IMR-90 (cell line): Measurements from ENCODE around the gene PLPP1. TPM values are rescaled to one million over a fixed set of nuclear protein-coding genes. Genes with fewer than 3 reads are reported as not detected.

ENCODE experiments used
- ATAC-seq: fragments of 200-7000 bp; cut with Tn5 transposase; 2 replicates; pipeline ENCODE4 v1.9.1; 2020; ENCODE audit warnings: low read depth, mild to moderate bottlenecking, moderate library complexity
- BruUV-seq: library from RNA; stranded (reverse); fragments of 400-500 nt; replicated peaks from 2 replicates; lab custom pipeline; 2021; lab: Mats Ljungman, UMichigan
- CTCF ChIA-PET: fragments of 300-600 bp; formaldehyde crosslinking; extraction: SDS; loops from one replicate; lab custom pipeline; 2021; ENCODE audit warnings: antibody characterized with exemption; lab: Yijun Ruan, JAX
- POLR2A ChIA-PET: fragments of 300-600 bp; sonication (Branson Sonifier 250); formaldehyde crosslinking; loops from one replicate; lab custom pipeline; 2022; ENCODE audit warnings: antibody characterized with exemption; ENCODE audit not compliant: unreplicated experiment; lab: Charles Lee
- DNase-seq: peaks from one replicate; pipeline ENCODE4 v3.0.0; 2013
- H2AFZ ChIP-seq: replicated peaks from 2 replicates; pipeline ENCODE3; 2013; ENCODE audit warnings: low read length, mild to moderate bottlenecking; ENCODE audit not compliant: poor library complexity
- H2AK5ac ChIP-seq: 2 replicates; pipeline ENCODE4 v1.6.1; 2013; ENCODE audit warnings: low read depth, low read length, inconsistent platforms
- H2AK9ac ChIP-seq: replicated peaks from 2 replicates; pipeline ENCODE3; 2013; ENCODE audit warnings: mild to moderate bottlenecking, low read depth, low read length, moderate library complexity; ENCODE audit not compliant: poor library complexity
- H2BK120ac ChIP-seq: 2 replicates; pipeline ENCODE4 v1.6.1; 2013; ENCODE audit warnings: low read depth, low read length, inconsistent platforms
- H2BK15ac ChIP-seq: 3 replicates; pipeline ENCODE4 v1.6.1; 2013; ENCODE audit warnings: low read depth, low read length, inconsistent platforms
- H2BK20ac ChIP-seq: 2 replicates; pipeline ENCODE4 v1.6.1; 2013; ENCODE audit warnings: low read depth, mild to moderate bottlenecking, inconsistent platforms, low read length, moderate library complexity
- H2BK5ac ChIP-seq: 2 replicates; pipeline ENCODE4 v1.6.1; 2013; ENCODE audit warnings: mild to moderate bottlenecking, low read depth, low read length, inconsistent platforms; ENCODE audit not compliant: poor library complexity, severe bottlenecking
- H3K14ac ChIP-seq: replicated peaks from 2 replicates; pipeline ENCODE4 v1.6.1; 2013; ENCODE audit warnings: low read depth, low read length, inconsistent platforms
- H3K18ac ChIP-seq: 2 replicates; pipeline ENCODE4 v1.6.1; 2013; ENCODE audit warnings: low read depth, low read length, control low read depth
- H3K23ac ChIP-seq: 2 replicates; pipeline ENCODE4 v1.6.1; 2013; ENCODE audit warnings: low read depth, low read length, inconsistent platforms
- H3K27ac ChIP-seq: 2 replicates; pipeline ENCODE4 v1.5.1; 2013; ENCODE audit warnings: mild to moderate bottlenecking, control low read depth, low read length; ENCODE audit not compliant: insufficient read depth
- H3K27me3 ChIP-seq: 2 replicates; pipeline ENCODE4 v1.6.1; 2013; ENCODE audit warnings: low read length; ENCODE audit not compliant: control insufficient read depth, insufficient read depth
- H3K36me3 ChIP-seq: 2 replicates; pipeline ENCODE4 v1.6.1; 2013; ENCODE audit warnings: low read length, mixed read lengths; ENCODE audit not compliant: control insufficient read depth, insufficient read depth
- H3K4ac ChIP-seq: 2 replicates; pipeline ENCODE4 v1.6.1; 2013; ENCODE audit warnings: low read depth, low read length, inconsistent platforms
- H3K4me1 ChIP-seq: 2 replicates; pipeline ENCODE4 v1.6.1; 2013; ENCODE audit warnings: low read length, mixed read lengths; ENCODE audit not compliant: control insufficient read depth, insufficient read depth
- H3K4me2 ChIP-seq: 2 replicates; pipeline ENCODE4 v1.6.1; 2013; ENCODE audit warnings: low read depth, mild to moderate bottlenecking, control low read depth, low read length, moderate library complexity
- H3K4me3 ChIP-seq: 2 replicates; pipeline ENCODE4 v1.5.1; 2013; ENCODE audit warnings: low read depth, mild to moderate bottlenecking, control low read depth, low read length, moderate library complexity; ENCODE audit not compliant: insufficient read depth
- H3K56ac ChIP-seq: 2 replicates; pipeline ENCODE4 v1.6.1; 2013; ENCODE audit warnings: low read length, inconsistent platforms; ENCODE audit not compliant: insufficient read depth; ENCODE audit errors: extremely low read depth
- H3K79me1 ChIP-seq, 2 experiments: 2 replicates each; pipeline ENCODE4 v1.6.1; 2013; ENCODE audit warnings: low read length in 2 of 2, inconsistent platforms in 1 of 2, low read depth in 1 of 2
- H3K9ac ChIP-seq: 2 replicates; pipeline ENCODE4 v1.6.1; 2013; ENCODE audit warnings: low read depth, low read length, control low read depth
- H3K9me1 ChIP-seq: 2 replicates; pipeline ENCODE4 v1.6.1; 2013; ENCODE audit warnings: low read length, inconsistent platforms; ENCODE audit not compliant: insufficient read depth
- H3K9me3 ChIP-seq: 2 replicates; pipeline ENCODE4 v1.6.1; 2013; ENCODE audit warnings: low read length; ENCODE audit not compliant: control insufficient read depth, insufficient read depth
- H4K20me1 ChIP-seq: 2 replicates; pipeline ENCODE4 v1.6.1; 2013; ENCODE audit warnings: low read length, inconsistent platforms; ENCODE audit not compliant: insufficient read depth
- H4K5ac ChIP-seq: 2 replicates; pipeline ENCODE4 v1.6.1; 2013; ENCODE audit warnings: mild to moderate bottlenecking, low read depth, low read length, control low read depth
- H4K8ac ChIP-seq, 2 experiments: 2 replicates each; pipeline ENCODE4 v1.6.1; 2013; ENCODE audit warnings: low read depth in 2 of 2, low read length in 2 of 2, control low read depth in 1 of 2, inconsistent platforms in 1 of 2
- H4K91ac ChIP-seq: 2 replicates; pipeline ENCODE4 v1.6.1; 2013; ENCODE audit warnings: low read depth, low read length, inconsistent platforms; ENCODE audit not compliant: insufficient read depth
- CEBPB ChIP-seq: IDR thresholded peaks from 2 replicates; pipeline ENCODE4 v1.6.1; 2012; ENCODE audit warnings: low read depth, low read length, improper control_type of control experiment
- CHD1 ChIP-seq: IDR thresholded peaks from 2 replicates; pipeline ENCODE4 v1.6.1; 2012; ENCODE audit warnings: low read depth, low read length, improper control_type of control experiment
- FOS ChIP-seq: fragments of 150-350 bp; IDR thresholded peaks from 2 replicates; pipeline ENCODE4 v1.6.1; 2016; ENCODE audit warnings: low read depth, low read length
- MAZ ChIP-seq: IDR thresholded peaks from 2 replicates; pipeline ENCODE4 v1.6.1; 2012; ENCODE audit warnings: low read depth, mild to moderate bottlenecking, low read length, improper control_type of control experiment, moderate library complexity, borderline replicate concordance
- NFE2L2 ChIP-seq: fragments of 150-350 bp; IDR thresholded peaks from 2 replicates; pipeline ENCODE4 v1.6.1; 2016; ENCODE audit warnings: low read depth, mild to moderate bottlenecking, low read length
- POLR2A ChIP-seq: IDR thresholded peaks from 2 replicates; pipeline ENCODE4 v1.6.1; 2012; ENCODE audit warnings: mild to moderate bottlenecking, low read depth, low read length
- RCOR1 ChIP-seq: IDR thresholded peaks from 2 replicates; pipeline ENCODE4 v1.6.1; 2012; ENCODE audit warnings: mild to moderate bottlenecking, low read length, improper control_type of control experiment; ENCODE audit not compliant: insufficient replicate concordance
- RFX5 ChIP-seq: IDR thresholded peaks from 2 replicates; pipeline ENCODE4 v1.8.0; 2012; ENCODE audit warnings: low read depth, mild to moderate bottlenecking, low read length, moderate library complexity
- SMC3 ChIP-seq: fragments of 150-350 bp; IDR thresholded peaks from 2 replicates; pipeline ENCODE4 v1.6.1; 2016; ENCODE audit warnings: low read depth, mild to moderate bottlenecking, antibody characterized with exemption, low read length, moderate library complexity
- WGBS, 2 experiments: methylation state at CpG; one replicate each; pipeline versions ENCODE4 v1.1.5 to v1.1.7; 2013; ENCODE audit warnings: missing lambda C conversion rate in 2 of 2; ENCODE audit not compliant: insufficient read length in 1 of 2; ENCODE audit errors: extremely low coverage in 2 of 2; 5-methylcytosine and 5-hydroxymethylcytosine counted together
- dilution Hi-C: fragments of 300-500 bp; cut with HindIII; formaldehyde crosslinking; loops from one replicate; pipeline ENCODE4 v1.14.3; 2018; ENCODE audit warnings: low sequenced_read_pairs; ENCODE audit not compliant: unreplicated experiment
- in situ Hi-C: fragments of 300-500 bp; cut with MboI; formaldehyde crosslinking; loops from 3 replicates; pipeline ENCODE4 v1.14.3; 2019; ENCODE audit warnings: low sequenced_read_pairs, inconsistent platforms, mixed read lengths
- intact Hi-C: fragments of 100-400 bp; cut with micrococcal nuclease; formaldehyde crosslinking; loops from 2 replicates; pipeline ENCODE4 v1.10.0; 2022
- polyA plus RNA-seq, 3 experiments: library from polyadenylated mRNA; depleted of rRNA; stranded (reverse); fragments of >200 nt; gene quantifications; 2 replicates each; pipeline ENCODE4 v1.2.3, GENCODE V29; 2012; ENCODE audit warnings: low replicate concordance in 1 of 3
- total RNA-seq: library from RNA; depleted of rRNA; stranded (reverse); fragments of >200 nt; gene quantifications from 2 replicates; pipeline ENCODE4 v1.2.3, GENCODE V29; 2012

The PLPP1 gene
- total and polyA plus RNA-seq, 2 of the 4 experiments (the other 2 are of a cell fraction): 19.2 to 21.3 TPM

GRCh38 chr5:55524816-55525215 is 9.9 kb downstream of the PLPP1 start:
- Histone ChIP-seq H3K79me1 (peaks cover 13 to 16% of the 10 kb centered on the region in 2 experiments; a peak in 2 of 4 replicates), H3K36me3 (0 out of 2 replicates have a peak, but pooled peaks cover 2% of the 10 kb centered on the region), H2AK9ac (no peak overlapping the region), H4K20me1 (no peaks in the 10 kb centered on the region; the same call in none of the 2 replicates), H2AFZ (no peak overlapping the region), H3K4me3 (no peak overlapping the region), H2BK20ac (no peak overlapping the region), H4K91ac (no peak overlapping the region), H4K5ac (no peak overlapping the region), H3K14ac (no peak overlapping the region), H3K23ac (no peak overlapping the region), H3K9me1 (no peaks in the 10 kb centered on the region; the same call in 1 of the 2 replicates), H3K4ac (no peak overlapping the region), H4K8ac (no peak overlapping the region), H3K9ac (no peak overlapping the region), H3K18ac (no peak overlapping the region), H3K27ac (no peak overlapping the region), H3K9me3 (no peaks in the 10 kb centered on the region), H3K4me2 (no peak overlapping the region), H2BK5ac (no peak overlapping the region), H2BK15ac (no peak overlapping the region), H2AK5ac (no peak overlapping the region), H3K27me3 (no peaks in the 10 kb centered on the region), H3K56ac (no peak overlapping the region), H2BK120ac (no peak overlapping the region), H3K4me1 (no peaks in the 10 kb centered on the region; the same call in 1 of the 2 replicates)
- in situ Hi-C loops: no loop called here
- WGBS, 2 experiments: no CpG with 5 or more reads among the region's 1 CpG
- dilution Hi-C loops: no loop called here
- intact Hi-C loops: no loop called here
- ATAC-seq (no peak), DNase-seq (no peak)
- BruUV-seq: no TSS peak
- ChIA-PET CTCF (no interaction called here), POLR2A (no interaction called here)
- no peak for TF ChIP-seq NFE2L2
- TF ChIP-seq POLR2A: no peak
- no peak for TF ChIP-seq SMC3
- no peak for TF ChIP-seq RFX5
- no peak for TF ChIP-seq RCOR1
- no peak for TF ChIP-seq MAZ
- TF ChIP-seq CEBPB: no peak
- TF ChIP-seq FOS: no peak
- no peak for TF ChIP-seq CHD1
